ENCODE results near the gene CFI.

Gene CFI

GRCh38 chr4:109729718-109730618 is 71.8 kb downstream of the CFI start, which contains the start of gene PLA2G12A:
Gene PLA2G12A (minus strand): TSS chr4:109730070. CDS start chr4:109729809, 261 bp downstream.
- DNase-seq: peak; percentile 82 to 93 (median 91)

DNA sequence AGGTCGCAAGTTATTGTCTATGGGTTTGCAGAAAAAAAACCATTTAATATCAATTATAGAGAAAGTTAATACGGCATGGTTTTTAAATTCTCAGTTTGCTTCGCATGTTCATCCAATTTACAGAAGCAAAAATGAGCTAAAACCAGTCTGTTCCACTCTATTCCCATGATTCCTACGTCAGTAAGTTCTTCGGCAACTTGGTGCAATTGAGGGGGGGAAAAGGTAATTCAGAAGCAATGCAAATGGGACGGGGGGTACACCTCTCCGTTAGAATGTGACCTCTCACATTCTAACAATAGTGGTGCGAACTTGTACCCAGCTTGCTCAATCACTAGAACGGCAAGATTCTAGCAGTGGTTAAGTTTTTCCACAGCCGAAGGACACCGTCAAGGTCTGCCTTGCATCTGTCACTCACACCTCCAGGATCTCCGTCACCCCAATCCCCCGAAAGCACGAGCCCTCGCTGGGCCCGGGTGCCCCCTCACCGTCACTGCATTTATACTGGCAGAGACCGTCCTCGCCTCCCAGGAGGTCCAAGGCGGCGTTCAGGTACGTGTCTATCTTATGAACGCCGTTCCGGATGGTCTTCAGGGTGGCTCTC is 72.6 kb downstream of the CFI start:
- DNase-seq: peak in 2 of 3 experiments; percentile 26 to 34

- peak in 1 of 3 experiments; percentile 42 for DNase-seq
Measured at GRCh38 chr4:109728385-109728784, 73.4 kb downstream of the CFI start.

DNA sequence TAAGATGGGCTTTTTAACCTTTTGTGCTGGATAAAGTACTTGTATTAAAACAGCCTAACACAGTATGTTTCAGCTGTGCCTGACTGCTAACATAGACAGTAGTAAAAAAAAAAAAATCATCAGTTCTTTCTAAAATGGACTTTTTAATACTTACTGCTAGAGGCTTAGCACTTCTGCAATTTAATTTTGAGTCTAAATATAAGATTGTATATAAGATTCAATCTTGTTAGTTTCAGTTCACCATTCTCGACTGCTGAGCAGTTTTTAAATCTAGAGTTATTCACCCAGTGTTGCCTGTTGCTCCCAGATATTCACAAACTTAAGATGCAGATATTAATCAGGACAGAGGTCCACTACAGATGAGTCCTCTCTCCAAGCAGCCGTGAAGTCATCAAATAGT is 78.7 kb downstream of the CFI start:
- no peak for DNase-seq

GRCh38 chr4:109722357-109722756 is 79.4 kb downstream of the CFI start:
- DNase-seq: no peak

- no peak for DNase-seq
Measured at GRCh38 chr4:109721033-109721432, 80.8 kb downstream of the CFI start.

DNA sequence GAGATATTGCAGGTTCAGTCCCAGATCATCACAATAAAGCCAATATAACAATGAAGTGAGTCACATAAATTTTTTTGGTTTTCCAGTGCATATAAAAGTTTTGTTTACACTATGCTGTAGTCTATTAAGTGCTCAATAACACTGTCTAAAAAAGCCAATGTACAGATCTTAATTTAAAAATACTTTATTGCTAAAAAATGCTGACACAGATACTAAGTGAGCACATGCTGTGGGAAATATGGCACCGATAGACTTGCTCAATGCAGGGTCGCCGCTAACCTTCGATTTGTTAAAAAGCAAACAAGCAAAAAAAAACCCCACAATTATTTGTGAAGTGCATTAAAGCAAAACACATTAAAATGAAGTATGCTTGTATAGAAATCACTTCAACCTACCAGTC is 82.2 kb downstream of the CFI start:
- no peak for DNase-seq

DNA sequence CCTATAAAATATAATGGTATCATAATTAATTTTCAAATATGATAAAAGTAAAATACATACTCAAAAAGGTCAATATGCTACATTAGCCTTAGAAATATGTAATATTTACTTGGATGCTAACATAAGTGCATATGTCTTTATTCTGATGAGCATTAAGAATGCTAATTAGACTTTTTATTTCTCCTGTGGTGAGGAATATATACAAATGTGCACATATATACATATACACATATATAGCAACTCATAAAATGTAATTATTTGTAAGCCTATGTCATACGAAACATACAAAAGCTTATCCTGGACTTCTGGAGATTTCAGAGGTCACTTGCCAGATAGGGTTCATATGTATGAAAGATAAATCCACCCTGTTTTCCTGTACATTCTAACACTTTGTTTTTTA is 83.0 kb downstream of the CFI start:
- DNase-seq: no peak

GRCh38 chr4:109713500-109713899 is 88.3 kb downstream of the CFI start:
- no peak for DNase-seq

- no peak for DNase-seq
Measured at GRCh38 chr4:109708990-109709389, 92.8 kb downstream of the CFI start.

DNA sequence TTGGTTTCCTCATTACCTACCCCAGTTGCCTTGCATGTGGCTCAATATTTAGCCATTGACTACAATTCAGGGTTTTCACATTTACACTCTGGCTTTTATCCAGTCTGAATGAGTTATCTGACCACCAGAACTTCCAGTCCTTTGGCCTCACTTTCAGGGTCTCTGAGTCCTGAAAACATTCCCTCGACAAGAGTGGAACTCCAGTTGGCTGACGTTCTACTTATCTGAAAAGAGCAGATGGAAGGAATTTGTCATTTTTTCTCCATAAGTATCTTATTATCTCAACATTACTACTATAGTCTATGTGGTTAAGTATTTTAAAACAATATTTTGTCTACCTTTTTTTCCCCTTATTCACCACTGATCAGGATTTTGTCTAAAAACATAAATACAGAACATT is 93.4 kb downstream of the CFI start:
- no peak for DNase-seq

DNA sequence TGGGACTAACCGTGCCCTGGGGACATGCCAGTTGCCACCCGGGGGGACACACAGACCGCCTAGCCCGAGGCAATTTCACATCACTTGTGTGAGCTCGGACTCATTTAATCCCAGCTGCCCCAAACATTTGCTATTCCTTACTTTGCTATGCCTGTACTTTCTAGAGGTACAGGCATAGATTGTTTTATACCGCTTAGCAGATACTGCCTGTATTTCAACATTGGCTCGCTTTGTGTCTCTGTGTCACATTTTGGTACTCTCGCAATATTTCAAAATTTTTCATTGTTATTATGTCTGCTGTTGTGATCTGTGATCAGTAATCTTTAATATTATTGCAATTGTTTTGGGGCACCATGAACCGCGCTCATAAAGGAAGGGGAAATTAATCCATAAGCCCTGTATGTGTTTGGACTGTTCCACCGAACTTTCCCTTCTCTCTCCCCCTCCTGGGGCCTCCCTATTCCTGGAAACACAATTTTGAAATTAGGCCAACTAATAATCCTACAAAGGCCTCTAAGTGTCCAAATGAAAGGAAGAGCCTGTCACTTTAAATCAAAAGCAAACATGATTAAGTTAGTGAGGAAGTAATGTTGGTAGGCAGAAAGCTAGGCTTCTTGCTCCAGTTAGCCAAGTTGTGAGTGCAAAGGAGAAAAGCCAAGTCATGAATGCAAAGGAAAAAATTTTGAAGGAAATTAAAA is 98.0 kb downstream of the CFI start:
- DNase-seq: peak in 2 of 3 experiments; percentile 36 to 65

DNA sequence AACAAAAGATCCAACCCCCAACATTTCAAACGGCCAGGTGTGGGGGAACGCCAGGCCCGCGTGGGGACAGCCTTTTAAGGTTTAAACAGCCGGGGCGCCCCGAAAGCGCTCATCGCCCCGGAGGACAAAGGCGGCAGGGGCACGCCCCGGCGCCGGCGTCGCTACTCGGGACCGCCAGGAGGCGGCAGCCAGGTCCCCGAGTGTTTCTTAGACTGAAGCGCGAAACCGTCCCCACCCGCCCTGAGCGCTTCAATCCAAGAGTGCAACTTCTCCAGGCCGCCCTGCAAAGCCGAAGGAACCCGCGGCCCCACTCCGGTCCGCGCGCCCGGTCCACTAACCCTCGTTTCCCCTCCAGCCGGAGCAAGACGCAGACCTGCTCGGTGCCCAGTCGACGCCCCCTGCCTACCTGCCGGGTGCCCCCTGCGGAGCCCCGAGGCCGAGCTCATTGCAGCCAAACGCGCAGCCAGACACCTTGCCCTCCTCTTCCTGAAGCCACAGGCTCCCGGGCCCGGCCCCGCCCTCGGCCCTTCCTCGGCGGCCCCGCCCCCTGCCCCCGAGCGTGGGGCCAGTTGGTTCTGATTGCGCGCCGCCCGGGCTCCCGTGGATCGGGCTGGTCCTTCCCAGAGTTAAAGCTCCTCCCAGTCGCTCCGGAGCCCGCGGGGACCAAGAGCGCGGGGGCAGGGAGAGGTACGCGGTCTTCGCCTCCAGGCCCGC is 98.7 kb downstream of the CFI start, which contains the start of gene CASP6:
TSS of gene CASP6 (minus strand) at position 496 of the 714 bp plus-strand sequence. CDS start at position 446, 50 bp downstream.
- peak; percentile 61 to 97 (median 96) for DNase-seq

DNA sequence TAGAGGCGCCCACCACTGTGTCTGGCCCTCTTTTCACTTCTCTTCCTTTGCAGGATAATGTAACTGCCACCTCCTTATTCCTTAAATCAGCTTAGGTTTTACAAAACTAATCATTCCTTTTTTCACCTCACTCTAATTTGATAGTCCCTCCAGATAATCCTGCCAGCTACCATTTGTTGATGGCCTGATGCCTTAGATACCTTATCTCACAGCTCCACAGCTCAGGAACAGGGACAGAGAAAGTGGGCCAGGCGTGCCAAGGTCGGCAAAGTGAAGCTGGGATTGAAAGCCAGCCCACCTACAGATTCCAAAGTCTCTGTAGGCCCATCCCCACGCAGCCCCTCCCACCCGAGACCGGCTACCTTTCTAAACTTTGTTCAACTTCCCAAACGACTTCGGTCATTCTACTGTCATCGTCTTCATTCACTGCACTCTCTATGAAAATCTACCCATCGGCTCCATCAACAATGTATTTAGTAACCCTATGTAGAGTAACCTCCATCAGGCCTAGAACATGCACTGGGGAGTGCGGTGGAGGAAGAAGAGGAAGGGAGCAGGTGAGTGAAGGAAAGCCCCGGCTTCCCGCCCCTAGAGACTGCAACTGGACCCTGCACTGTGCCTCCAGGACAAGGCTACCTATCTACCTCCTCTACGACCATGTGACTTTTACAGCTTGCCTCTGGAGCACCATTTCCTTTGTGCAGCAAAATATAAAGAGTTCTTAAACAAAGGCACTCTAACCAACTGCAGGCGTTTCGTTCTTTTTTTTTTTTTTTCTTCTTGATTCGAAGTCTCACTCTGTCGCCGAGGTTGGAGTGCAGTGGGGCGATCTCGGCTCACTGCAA is 100.0 kb downstream of the CFI start:
- DNase-seq: peak in 2 of 3 experiments; percentile 43 to 71

- no peak for DNase-seq
Measured at GRCh38 chr4:109699553-109700225, 102.1 kb downstream of the CFI start.

DNA sequence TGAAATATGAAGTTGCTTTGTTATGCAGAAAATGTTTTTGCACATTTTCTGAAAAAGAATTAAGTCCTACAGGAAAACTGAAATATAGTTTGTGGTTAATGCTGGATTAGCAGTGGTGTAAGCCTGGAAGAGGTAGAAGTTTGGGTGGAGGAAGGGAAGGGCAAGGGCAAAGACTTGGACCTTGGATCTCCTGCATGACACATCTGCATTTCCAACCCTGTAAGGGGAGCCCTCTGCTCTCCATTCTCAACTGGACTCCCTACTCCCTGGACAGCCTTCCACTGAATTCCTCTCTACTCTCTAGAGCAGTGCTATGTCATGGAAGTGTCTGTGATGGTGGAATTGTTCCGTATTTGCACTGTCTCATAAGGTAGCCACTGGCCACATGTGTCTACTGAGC is 103.1 kb downstream of the CFI start:
- no peak for DNase-seq

DNA sequence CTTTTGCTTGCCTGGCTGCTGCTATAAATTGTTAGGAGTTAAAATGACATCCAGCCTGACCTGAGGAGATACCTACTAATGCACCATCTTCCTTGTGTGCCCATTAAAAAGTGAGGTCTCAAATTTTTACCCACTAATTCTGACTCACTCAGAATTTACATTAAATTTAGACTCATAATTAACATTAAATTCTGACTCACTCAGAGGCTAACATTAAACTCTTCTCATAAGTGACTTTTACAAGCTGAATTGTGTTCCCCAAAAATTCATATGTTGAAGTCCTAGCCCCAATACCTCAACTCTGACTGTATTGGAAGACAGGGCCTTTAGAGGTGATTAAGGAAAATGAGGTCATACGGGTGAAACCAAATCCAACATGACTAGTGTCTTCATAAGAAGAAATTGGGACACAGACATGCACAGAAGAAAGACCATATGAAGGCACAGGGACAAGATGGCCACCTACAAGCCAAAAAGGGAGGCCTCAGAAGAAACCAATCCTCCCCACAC is 110.3 kb downstream of the CFI start:
- no peak for DNase-seq

Data from NCI-H1417 (cell line).